ENCODE results near the gene MEIS2. TPM values are rescaled to one million over a fixed set of nuclear protein-coding genes. Genes with fewer than 3 reads are reported as not detected.
A peak's percentile ranks its signal among the peaks of the same experiment; 100 is the strongest.

The MEIS2 gene
- total RNA-seq, 1 donor from 2014 or later: 151 TPM

DNA sequence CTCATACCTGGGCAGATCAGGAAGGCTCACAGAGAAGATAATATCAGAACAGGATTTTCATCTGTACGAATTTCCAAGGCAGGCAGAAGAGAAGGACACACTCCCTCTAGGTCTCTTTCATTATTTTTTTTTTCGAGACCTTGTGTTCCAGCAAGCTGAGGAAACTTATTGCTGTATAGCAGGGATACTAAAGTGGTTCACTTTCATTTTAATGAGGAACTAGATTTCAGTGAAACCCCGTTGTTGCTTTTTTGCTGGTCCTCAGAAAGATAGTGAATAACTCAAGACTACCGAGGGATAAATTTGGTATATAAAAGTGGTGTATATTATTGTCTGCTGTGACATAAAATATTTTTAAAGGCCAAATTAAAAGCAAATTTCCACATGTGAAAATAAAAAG, 24.6 kb downstream of the MEIS2 start:
- no peak for DNase-seq

DNA sequence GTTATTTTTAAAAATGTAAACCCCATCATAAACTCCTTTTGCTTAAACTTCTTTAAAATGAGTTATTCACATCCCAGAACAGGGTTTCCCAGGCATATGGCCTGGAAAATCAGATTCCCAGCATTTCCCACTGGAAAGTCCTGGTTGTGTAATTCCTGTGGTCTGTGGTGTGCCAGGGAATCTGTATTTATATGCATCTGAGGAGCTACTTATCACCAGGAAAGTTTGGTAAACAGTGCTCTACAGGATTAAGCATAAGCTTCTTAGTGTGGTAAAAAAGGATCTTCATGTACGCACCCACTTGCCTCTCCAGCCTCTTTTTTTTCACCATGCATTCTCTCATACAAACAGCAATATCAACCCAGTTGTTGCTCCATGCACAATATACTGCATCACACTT, 28.2 kb downstream of the MEIS2 start:
- no peak for DNase-seq

DNA sequence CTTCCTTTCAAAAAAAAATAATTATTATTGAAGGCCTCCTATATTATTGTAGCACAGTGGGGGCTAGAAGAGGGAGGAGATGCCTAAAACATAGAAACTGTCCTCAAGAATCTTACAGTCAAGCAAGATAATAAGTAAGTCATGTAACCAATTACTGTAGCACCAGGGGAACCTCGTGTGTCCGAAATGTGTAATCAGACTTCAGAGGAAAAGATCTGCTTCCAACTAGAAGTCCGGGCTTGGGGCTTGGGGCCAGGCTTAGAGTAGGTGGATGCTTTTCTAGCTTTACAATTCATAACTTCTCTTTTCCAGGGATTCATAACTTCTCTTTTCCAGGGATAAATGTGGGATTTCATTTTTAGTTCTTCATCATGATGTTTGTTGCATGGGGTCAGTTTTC, 29.2 kb downstream of the MEIS2 start:
- DNase-seq: no peak

DNA sequence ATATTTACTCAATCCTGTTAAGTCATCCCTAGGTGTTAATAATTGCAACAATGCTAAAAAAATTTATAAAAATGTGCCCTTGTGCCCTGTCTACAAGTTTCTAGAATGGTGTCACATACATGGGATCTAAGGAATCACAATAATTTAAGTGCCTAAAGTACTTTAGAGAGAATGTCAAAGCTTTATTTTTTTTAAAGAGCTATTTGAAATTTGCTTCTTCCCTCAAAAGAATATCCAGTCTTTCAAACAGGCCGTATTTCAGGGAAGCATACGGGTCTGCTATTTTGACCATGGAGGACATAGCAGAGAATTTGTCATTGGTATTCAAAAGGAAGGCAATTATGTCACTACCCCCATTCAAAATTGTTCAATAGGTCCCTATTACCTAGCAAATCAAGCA, 29.7 kb downstream of the MEIS2 start:
- no peak for DNase-seq

DNA sequence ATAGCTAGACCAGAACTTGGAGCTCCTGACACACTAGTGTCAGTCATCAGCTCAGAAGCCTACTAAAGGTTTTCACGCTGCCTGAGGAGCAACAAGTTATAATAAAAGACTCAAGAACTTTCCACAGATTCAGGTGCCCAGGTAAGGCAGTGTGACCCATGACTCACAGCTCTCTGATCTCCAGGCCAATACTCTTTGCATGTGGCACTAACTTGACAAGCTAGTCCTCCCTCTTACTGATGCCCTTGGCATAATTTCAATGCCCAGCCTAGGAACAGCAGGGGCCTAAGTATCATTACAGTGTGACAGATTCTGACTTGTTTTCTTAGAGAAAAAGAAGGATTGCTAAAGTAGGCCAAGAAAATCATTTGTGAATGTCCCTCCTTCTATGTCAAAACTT, 38.4 kb downstream of the MEIS2 start:
- no peak for DNase-seq

DNA sequence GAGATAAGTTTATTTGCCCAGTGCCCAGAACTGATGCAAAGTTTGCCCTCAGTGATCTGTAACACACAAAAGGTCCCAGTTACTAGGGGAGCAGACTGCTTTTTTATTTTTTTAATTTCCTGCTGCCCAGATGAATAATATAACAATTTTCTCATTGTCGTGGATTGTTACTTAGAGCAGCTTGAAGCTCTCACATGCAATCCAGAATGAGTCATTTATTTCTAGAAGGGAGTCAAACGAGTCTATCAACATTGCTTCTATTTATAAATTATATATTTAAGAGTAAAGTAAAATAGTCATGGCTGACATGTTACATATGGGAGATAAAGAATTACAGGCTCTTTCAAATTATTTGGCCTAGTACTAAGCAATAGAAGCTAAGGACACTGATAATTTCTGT, 41.3 kb downstream of the MEIS2 start:
- no peak for DNase-seq

DNA sequence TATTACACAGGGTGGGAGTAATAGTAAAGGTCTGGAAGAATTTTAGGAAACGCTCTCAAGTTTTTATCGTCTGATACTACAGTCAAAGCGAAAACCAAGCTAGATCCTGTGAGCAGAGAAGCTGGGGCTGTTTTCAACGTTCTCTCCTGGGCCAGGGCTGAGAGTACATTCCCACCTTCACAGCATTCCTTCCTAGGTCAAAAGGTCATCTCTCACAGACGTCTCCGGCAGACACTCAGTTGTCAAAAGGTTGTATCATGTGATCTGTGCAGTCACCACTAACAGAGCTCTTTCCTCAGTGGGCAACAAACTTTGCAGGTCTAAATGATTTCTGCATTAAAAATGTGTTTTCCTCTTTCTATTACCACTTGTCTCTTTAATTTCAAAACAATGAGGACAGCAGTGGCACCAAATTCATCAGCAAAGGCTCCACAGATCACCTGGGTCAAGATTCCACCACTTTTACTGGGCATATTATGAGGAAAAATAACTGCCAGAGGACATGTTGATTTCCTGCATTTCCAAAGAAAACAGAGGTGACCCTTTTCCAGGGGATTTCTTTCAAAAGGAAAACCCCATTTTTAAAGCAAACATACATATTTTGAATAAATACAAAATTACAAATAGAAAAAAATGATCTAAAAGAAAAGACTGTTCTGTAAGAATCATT, 41.9 kb downstream of the MEIS2 start:
- DNase-seq: no peak

DNA sequence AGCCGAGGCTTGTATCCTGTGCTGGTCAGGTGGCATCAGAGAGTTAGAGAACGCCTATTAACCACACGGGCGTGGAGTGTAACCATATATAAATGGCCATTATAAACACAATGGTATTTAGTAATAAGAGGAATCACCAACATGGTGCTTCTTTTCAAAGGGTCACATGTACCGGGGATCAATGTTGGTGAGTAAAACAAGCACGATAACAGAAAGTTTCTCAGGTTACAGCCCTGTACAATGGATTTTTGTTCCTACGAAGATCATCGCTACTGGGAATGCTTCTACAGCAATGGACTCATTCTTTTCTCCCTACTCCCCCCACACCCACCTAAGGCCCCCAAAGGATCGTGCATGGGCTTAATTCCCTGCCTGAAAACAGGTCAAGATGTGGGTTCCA, 42.5 kb downstream of the MEIS2 start:
- DNase-seq: no peak

DNA sequence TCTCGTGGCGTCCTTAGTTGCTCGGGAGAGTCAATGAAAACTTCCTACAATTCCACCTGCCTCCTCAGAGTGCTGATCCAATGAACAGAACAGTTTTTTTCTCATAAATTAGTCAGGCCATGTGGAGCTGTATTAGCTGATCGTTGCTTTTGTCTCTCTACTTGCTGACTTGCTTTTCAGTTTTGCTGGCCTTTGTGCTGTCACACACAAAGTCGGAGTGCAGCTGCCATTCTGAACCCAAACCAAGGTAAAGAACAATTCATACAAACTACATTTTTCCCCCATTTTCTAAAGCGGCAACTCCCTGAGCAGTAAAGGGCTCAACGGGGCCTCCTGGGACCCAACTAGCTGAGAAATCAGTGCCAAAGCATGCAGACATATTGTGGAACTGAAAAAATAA, 43.1 kb downstream of the MEIS2 start:
- no peak for DNase-seq

DNA sequence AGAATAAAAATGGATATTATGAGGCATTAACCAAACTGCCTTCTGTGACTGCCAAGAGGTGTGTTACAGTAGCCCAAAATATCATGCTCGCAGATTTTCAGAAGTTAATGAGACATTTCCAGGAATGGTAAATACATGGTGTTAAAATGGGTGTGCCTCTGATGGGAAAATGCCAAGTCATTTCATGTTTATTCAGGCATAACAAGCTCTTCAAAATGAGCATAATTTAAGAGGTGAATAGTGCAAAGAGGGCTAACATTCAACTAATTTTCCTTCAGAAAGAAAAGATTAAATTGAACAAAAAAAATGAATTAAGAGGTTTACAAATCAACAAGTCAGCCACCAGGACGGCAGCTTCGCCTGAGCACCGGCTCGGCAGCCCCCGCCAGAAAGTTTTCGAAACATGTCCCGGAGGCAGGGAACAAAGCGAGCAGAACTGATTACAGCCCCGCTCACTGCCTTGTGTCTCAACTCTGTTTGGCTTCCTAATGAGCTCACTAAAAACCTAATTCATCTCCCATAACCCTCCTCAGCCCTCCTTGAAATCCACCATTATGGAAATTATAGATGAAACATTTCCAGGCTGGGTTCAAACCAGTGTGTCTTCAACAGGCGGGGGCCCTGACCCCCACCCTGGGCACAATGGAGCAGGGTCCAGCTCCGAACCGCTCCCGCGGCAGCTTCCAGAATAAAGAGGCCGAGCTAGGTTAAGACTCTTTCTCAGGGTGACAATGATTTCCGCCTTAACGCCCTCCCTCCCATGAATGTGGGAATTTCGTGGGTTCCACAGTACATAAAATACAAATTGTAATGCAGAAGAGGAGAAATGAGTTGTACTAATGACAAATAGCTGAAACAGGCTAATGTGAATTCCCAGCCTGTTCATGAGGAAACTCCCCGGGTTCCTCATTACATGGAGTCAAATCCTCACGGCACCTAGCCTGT, 43.9 kb downstream of the MEIS2 start:
- DNase-seq: no peak

DNA sequence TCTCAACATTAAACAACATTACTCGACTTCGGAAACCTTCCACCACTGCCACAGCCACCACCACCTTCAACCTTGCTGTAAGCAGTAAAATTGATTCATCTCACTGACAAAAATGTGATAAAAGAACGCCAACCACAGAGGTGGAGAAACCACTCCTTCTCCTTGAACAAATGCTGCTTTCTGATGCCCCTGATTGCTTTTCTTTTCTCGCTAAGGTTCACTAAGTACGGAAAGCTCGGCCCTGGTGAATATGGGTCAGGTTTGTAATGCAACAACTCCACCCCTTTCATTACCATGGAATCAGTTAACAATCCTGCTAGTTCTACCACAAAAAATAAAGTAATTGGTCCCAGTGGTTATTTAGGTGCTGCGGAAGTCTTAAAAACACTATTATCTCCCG, 44.9 kb downstream of the MEIS2 start:
- no peak for DNase-seq

DNA sequence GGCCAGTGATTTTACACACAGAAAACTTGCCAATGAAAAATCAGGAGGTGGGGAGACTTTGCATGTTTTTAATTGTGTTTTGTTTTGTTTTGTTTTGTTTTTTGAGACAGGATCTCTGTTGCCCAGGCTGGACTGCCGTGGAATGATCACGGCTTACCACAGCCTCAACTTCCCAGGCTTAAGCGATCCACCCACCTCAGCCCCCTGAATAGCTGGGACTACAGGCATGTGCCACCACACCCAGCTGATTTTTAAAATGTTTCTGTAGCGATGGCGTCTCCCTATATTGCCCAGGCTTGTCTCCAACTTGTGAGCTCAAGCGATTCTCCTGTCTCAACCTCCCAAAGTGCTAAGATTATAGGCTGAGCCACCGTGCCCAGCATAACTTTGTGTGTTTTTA, 46.0 kb downstream of the MEIS2 start:
- DNase-seq: no peak

DNA sequence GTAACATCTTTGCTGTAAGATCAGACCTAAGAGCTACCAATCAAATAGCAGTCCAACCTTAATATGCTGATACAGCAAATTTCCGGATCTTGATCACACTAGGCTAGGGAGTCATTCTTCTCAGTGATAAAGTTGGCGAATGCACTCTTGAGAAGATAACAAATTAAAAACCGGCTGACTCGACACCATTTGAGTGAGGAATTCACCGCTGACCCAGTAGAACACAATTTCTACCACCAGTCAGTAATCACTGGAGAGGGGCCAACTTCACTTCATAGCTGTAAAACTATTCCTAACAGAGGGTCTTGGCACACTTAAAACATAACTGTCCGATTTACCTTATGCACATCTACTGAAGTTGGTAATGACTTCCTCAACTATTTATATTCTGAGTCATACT, 47.2 kb downstream of the MEIS2 start:
- DNase-seq: no peak

DNA sequence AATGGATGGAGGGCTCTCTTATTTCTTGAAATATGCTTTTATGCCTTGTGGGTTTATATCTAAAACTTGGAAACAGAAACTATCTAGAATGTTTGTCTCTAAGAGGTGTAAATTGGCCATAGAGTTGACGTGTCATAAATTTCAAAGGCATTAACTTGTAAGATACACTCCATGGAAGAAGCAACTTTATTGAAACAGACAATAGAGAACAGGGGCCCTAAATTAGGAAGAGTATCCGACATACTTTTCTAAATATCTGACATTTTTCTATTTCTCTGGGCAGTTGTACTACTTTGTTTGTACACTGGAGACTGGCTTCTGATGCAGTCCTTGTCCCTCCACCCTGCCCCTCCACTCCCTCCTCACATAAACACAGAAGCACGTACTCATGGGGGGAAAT, 50.0 kb downstream of the MEIS2 start:
- DNase-seq: no peak

DNA sequence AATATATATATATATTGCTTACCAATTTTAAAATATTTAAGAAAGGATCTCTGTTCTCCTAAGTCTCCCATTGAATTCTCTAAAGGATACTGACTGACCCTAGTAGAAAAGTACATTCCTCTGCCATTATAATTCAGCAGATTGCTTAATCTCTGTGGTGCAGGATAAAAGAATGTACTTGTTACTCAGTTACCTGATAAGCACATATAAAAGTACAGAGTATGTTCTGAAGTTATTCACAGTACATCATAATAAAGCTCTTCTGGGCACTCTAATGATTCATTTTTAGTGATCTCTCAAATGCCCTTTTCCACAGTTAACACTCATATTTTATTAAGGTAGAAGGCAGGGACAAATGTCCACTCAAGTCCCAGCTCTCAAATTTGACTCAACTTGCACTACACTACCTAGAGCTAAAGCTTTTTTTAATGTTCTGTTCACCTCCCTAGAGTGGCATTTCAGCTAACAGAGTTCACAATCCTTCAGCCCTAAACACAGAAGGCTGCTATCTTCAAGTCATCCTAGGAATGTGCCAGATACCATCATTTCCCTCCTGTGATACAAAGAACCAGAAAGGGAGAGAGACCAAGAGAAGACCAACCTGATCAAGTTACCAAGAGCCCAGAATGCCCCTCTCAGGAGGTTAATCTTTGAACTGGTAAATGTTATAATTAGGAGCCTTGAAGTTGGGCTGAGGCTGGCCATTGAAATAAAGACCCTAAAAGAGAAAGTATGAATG, 53.3 kb downstream of the MEIS2 start:
- DNase-seq: no peak

DNA sequence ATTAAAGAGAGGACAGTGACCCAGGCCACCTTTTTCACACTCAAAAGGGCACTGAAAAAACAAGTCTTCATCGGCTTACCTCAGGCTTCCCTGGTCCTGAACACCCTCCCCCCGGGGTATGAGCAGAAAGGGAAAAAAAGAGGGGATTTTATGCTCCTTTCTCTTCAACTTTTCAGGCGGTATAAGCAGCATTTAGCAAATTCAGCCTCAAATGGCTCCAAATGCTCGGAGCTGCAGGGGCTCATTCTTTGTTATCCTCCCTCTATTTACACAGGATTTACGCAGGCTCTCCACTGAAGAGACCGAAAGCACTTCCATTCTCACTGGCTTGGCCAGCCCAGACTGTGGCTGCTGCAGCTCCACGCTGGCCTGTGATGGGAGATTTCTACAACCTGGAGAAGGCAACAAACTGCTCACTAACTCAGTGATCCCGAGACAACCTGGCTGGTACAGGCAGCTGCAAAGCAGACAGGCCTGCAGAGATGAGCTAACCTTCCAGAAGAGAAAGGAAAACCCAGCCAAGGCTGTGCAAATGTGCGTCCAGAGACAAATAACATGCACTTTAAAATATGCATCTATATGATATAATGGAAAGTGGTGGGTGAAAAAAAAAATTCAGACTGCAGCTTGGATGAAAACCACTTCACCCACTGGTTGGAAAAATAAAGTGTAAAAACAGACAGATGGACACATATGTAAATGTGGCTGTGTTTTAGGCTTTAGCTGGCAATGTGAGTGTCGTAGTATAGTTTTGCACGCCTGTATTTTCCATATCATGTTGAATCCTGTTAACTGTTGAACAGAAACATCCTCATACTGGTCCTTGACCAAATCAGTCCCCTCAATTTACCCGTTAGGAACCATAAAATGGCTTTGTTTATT, 54.2 kb downstream of the MEIS2 start:
- peak; percentile 31 for DNase-seq

DNA sequence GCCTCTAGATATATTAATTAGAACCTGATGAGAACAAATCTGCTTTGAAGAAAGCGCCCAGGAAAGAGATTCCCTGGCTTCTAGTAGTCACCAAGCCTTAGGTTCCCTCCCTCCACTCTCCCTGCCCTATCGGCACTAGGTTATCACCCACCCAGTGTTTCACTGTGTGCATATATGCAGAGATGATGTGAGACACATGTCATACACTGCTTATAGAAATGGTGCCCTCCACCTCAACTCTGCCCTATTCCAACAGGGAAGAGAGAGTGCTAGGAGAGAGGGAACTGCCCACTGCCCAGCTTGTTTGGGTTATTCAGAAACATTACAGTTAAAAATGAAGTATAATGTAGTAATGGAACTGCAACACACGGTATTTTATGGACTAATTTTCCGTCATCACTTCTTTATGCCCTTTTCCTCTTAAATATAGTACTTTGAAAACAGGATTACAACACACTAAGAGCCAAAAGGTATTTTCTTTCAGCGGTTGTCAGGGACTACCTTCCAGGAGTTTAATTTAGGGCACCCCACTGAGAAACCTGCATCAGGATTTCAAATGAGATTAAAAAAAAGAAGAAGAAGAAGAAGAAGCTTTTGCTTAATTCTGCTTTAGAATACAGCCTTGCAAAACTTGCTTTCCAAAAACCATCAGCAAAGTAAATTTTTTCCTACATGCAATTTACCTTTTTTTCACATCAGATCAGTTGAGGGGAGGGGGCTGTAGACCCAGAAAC, 55.3 kb downstream of the MEIS2 start:
- DNase-seq: no peak

DNA sequence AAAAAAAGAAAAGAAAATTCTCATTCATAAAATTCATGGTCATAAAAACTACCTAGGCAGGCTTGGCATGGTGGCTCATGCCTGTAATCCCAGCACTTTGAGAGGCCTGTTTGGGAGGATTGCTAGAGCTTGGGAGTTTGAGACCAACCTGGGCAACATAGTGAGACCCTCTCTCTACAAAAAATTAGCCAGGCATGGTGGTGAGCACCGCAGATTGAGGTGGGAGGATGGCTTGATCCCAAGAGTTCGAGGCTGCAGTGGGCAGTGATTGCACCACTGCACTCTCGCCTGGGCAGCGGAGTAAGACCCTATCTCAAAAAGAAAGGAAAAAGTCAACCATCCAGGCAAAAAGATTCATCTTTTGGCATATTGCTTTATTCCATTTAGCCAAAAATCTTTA, 58.5 kb downstream of the MEIS2 start:
- no peak for DNase-seq

DNA sequence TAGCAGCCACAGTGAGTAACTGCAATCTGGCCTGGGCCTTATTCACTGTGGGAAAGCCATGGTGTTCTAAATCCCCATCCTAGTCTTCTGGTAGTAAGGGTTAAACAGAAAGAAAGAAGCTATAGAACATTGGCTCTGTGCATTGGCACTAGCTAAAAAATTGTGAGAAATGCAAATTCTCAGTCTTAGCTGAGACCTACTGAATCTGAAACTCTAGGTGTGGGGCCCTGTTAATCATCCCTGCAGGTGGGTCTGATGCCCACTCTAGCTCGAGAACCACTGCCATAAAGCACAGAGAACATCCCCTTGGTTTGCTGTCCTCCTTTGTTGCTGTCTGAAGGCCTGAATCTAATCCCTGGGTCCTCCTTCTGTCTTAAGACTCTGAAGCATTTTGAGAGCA, 59.3 kb downstream of the MEIS2 start:
- no peak for DNase-seq

DNA sequence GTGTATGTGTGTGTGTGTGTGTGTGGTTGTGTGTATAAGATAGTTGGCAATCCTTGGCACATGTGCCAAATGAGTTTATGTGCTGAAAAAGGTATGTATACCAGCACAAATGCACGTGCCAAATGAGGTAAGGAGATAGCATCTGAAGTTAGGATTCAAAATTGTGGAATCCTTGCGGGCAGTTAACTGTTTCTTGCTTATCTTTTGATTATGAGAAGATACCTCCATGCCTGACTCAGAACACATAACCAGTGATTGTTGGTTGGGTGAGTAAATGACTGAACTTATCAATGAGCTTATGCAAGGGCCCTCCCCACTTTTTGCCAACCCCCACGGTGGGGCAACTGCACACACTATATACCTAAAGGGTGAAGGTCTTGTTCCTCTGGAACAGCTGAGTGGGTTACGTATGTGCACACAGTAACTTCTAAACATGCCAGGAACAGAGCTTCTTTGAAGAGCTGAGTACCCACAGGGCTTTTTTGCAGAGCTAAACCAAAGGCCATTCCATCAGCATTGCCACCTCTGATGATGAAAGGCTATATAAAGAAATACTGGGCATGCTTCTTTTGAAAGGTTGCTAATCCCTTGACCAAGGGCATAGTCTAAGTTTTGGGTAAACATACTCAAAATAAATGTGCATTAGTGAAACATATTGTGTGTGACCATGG, 60.1 kb downstream of the MEIS2 start:
- DNase-seq: no peak

DNA sequence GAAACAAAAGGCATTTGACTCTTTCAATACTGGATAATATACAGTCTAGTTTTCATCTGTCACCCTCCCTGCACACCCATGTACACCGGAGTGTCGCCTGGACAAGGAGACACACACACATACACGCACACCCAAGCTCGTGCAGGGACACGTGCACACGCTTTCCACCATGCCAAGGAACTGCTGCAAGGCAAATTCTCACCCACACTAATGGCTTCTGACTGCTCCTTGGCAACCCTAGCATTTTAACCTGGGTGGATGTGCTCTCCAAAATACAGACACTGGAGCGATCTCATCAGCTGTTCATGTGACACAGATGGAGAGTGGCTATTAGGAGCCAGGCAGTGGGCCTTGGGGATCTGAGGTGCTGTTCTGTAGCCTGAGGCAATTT, 61.6 kb downstream of the MEIS2 start:
- DNase-seq: no peak
